ENCODE results near the gene KRTAP9-1.

The KRTAP9-1 gene

DNA sequence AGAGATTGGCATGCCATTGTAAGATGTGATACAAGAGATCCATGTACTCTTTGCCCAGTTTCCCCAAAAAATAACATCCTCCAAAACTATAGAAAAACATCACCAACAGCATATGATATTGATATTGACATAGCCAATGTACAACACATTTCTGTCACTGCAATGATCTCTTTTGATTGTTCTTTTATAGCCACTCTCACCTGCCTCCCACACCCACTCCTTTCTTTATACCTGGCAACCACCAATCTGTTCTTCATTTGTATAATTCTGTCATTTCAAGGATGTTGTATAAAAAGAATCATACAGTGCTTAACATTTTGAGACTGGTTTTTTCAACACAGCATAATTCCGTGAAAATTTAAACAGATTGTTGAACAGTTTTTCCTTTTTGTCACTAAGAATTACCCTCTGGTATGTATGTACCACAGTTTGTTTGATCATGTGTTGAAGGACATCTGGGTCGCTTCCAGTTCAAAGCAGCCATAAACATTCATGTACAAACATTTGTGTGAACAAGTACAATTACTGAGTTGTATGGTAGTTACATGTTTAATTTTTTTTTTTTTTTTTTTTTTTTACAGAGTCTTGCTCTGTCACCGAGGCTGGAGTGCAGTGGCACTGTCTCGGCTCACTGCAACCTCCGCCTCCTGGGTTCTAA, 9.9 kb downstream of the KRTAP9-1 start:
- H3K36me3 ChIP-seq (ENCODE audit: insufficient read depth, low read length), result no peaks in the 10 kb centered on the region
- TF ChIP-seq, protein P1, sequence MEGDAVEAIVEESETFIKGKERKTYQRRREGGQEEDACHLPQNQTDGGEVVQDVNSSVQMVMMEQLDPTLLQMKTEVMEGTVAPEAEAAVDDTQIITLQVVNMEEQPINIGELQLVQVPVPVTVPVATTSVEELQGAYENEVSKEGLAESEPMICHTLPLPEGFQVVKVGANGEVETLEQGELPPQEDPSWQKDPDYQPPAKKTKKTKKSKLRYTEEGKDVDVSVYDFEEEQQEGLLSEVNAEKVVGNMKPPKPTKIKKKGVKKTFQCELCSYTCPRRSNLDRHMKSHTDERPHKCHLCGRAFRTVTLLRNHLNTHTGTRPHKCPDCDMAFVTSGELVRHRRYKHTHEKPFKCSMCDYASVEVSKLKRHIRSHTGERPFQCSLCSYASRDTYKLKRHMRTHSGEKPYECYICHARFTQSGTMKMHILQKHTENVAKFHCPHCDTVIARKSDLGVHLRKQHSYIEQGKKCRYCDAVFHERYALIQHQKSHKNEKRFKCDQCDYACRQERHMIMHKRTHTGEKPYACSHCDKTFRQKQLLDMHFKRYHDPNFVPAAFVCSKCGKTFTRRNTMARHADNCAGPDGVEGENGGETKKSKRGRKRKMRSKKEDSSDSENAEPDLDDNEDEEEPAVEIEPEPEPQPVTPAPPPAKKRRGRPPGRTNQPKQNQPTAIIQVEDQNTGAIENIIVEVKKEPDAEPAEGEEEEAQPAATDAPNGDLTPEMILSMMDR (conservative IDR thresholded peaks at IDR 0.05; ENCODE audit: low read length), result no peak
- TF ChIP-seq EZH2phosphoT487 (IDR thresholded peaks at IDR 0.05; ENCODE audit: borderline replicate concordance), result no peak
- no peak overlapping the region for H3K9ac ChIP-seq (ENCODE audit: low read depth, low read length, poor library complexity, severe bottlenecking)

DNA sequence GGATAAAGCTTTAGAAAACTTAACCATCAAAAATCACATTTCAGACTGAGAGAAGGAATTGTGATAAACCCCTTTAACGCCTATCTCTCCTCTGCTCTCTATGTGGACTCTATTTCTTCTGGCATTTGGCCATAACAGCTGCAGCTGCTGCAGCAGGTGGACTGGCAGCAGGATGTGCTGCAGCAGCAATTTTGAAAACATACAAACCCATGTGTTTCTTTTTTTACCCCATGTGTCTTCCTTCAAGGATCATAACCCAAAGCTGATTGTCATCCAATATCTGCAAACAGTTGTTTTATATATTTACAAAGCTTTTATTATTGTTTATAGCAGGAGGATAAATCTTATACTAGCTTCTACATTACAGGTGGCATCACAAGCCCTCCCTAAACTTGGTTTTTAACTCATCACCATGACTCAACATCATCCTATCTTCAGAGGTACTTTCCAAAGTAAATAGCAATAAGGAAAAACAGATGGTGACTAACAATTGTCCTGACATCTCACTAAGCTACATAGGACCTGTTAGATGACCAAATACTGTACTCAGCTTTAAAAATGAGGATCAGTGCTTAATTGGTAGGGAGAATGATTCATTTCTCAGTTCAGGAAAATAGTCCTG, 22.3 kb downstream of the KRTAP9-1 start:
- no peak overlapping the region for H3K9ac ChIP-seq (ENCODE audit: low read depth, low read length, poor library complexity, severe bottlenecking)
- H3K4me1 ChIP-seq (ENCODE audit: insufficient read depth, low read length, poor library complexity, severe bottlenecking), result no peaks in the 10 kb centered on the region
- H3K79me2 ChIP-seq (ENCODE audit: insufficient read depth, low read length), result no peaks in the 10 kb centered on the region
- no peak overlapping the region for H3K4me2 ChIP-seq (ENCODE audit: low read depth, low read length, poor library complexity, severe bottlenecking)
- H3K36me3 ChIP-seq (ENCODE audit: insufficient read depth, low read length), result no peaks in the 10 kb centered on the region
- H3F3A ChIP-seq (ENCODE audit: low read depth), result no peaks in the 10 kb centered on the region
- no peak overlapping the region for H3K4me3 ChIP-seq (ENCODE audit: low read length, poor library complexity, severe bottlenecking)
- H3K27me3 ChIP-seq (ENCODE audit: insufficient read depth, low read length, poor library complexity, severe bottlenecking), result peaks cover 5% of the 10 kb centered on the region
- no peak overlapping the region for H2AFZ ChIP-seq (ENCODE audit: low read length)
- no peaks in the 10 kb centered on the region for H3K9me2 ChIP-seq (replicated peaks; ENCODE audit: low read depth, low read length)
- TF ChIP-seq, protein P1 (conservative IDR thresholded peaks at IDR 0.05; ENCODE audit: low read length), result no peak
- TF ChIP-seq EZH2phosphoT487 (IDR thresholded peaks at IDR 0.05; ENCODE audit: borderline replicate concordance), result no peak
- H4K20me1 ChIP-seq (ENCODE audit: insufficient read depth, low read length, poor library complexity, severe bottlenecking), result no peaks in the 10 kb centered on the region
- no peaks in the 10 kb centered on the region for H3K9me3 ChIP-seq (ENCODE audit: insufficient read depth, low read depth, low read length)

More for the DNA sequence above, 9.9 kb downstream of the KRTAP9-1 start:
- no peak overlapping the region for H3K4me2 ChIP-seq (ENCODE audit: low read depth, low read length, poor library complexity, severe bottlenecking)
- no peak overlapping the region for H3K4me3 ChIP-seq (ENCODE audit: low read length, poor library complexity, severe bottlenecking)
- no peaks in the 10 kb centered on the region for H3K27me3 ChIP-seq (ENCODE audit: insufficient read depth, low read length, poor library complexity, severe bottlenecking)
- no peaks in the 10 kb centered on the region for H3K79me2 ChIP-seq (ENCODE audit: insufficient read depth, low read length)
- H3K9me2 ChIP-seq (replicated peaks; ENCODE audit: low read depth, low read length), result no peaks in the 10 kb centered on the region
- no peaks in the 10 kb centered on the region for H3F3A ChIP-seq (ENCODE audit: low read depth)
- no peak overlapping the region for H2AFZ ChIP-seq (ENCODE audit: low read length)
- no peaks in the 10 kb centered on the region for H3K9me3 ChIP-seq (ENCODE audit: insufficient read depth, low read depth, low read length)
- H4K20me1 ChIP-seq (ENCODE audit: insufficient read depth, low read length, poor library complexity, severe bottlenecking), result no peaks in the 10 kb centered on the region
- no peaks in the 10 kb centered on the region for H3K4me1 ChIP-seq (ENCODE audit: insufficient read depth, low read length, poor library complexity, severe bottlenecking)

DNA sequence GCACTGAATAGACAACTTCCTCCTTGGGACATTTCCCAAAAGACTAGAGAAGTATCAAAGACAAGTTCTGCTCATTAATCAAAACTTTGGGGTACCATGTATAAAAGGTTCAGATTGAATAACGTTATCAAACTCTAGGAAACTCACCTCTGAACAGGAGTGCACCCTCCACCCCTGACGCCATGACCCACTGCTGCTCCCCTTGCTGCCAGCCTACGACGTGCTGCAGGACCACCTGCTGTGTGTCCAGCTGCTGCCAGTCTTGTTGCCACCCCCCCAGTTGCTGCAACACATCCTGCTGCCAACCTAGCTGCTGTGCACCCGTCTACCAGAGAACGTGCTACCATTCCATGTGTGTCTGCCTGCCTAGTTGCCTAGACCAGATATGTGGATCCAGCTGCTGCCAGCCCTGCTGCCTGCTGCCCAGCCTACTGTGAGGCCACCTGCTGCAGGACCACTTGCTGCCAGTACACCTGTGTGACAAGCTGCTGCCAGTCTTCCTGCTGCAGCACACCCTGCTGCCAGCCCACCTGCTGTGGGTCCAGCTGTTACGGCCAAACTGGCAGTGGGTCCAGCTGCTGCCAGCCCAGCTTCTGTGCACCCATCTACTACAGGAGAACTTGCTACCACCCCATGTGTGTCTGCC, 23.0 kb downstream of the KRTAP9-1 start:
- Histone ChIP-seq H3K9ac (ENCODE audit: low read depth, low read length, poor library complexity, severe bottlenecking) (no peak overlapping the region), H3K9me2 (replicated peaks; ENCODE audit: low read depth, low read length) (no peaks in the 10 kb centered on the region), H3K4me1 (ENCODE audit: insufficient read depth, low read length, poor library complexity, severe bottlenecking) (no peaks in the 10 kb centered on the region), H4K20me1 (ENCODE audit: insufficient read depth, low read length, poor library complexity, severe bottlenecking) (no peaks in the 10 kb centered on the region), H2AFZ (ENCODE audit: low read length) (no peak overlapping the region), H3K27me3 (ENCODE audit: insufficient read depth, low read length, poor library complexity, severe bottlenecking) (no peaks in the 10 kb centered on the region), H3K4me2 (ENCODE audit: low read depth, low read length, poor library complexity, severe bottlenecking) (no peak overlapping the region), H3K9me3 (ENCODE audit: insufficient read depth, low read depth, low read length) (no peaks in the 10 kb centered on the region), H3F3A (ENCODE audit: low read depth) (no peaks in the 10 kb centered on the region), H3K79me2 (ENCODE audit: insufficient read depth, low read length) (no peaks in the 10 kb centered on the region), H3K36me3 (ENCODE audit: insufficient read depth, low read length) (no peaks in the 10 kb centered on the region), H3K4me3 (ENCODE audit: low read length, poor library complexity, severe bottlenecking) (no peak overlapping the region)
- no peak for TF ChIP-seq EZH2phosphoT487 (IDR thresholded peaks at IDR 0.05; ENCODE audit: borderline replicate concordance)
- TF ChIP-seq, protein P1 (conservative IDR thresholded peaks at IDR 0.05; ENCODE audit: low read length), result no peak
